NCI-H128 (cell line): ENCODE measurements around the gene UBE2V1.
"Not testable (repeated sequence)": the region's sequence is repeated elsewhere in the genome, so short reads cannot be mapped to it uniquely, and the experiment has no call there.

Experiments used
- DNase-seq: peaks from one replicate; lab custom pipeline; 2025; ENCODE audit not compliant: unreplicated experiment; lab: John Stamatoyannopoulos, UW

UBE2V1 gene

DNA sequence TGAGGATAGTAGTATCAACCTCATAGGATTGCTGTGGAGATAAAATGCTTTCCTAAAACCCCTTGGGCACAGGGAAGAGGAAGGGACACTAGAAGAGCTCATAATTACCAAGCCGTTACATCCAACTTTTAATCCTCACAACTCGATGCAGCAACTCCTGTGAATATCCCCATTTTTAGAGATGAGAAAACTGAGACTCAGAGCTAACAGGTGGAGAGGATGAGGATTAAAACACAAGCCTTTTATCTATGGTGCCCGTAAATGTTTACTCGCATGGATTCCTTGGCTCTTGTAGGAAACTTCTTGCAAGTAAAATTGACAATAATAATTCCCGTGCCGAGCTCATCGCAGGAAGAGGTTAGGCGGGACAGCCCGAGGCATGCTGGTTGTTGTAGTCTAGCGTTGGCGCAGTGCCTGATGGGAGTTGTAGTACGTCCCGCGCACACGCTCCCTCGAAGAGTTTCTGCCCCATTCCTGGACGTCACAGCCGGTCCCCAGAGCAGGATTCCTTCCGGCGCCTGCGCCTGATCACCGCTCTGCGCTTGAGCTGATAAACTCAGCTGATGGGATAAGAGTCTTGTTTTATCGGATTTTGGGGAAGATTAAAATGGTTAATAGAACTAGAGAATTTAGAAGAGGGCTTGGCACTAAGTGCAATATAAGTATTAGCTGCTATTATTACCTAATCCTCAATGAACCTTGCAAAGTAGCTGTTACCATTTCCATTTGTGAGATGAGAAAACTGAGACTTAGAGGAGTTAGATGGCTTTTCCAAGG lies 2.8 kb upstream of the UBE2V1 start:
- peak; percentile 83 for DNase-seq

DNA sequence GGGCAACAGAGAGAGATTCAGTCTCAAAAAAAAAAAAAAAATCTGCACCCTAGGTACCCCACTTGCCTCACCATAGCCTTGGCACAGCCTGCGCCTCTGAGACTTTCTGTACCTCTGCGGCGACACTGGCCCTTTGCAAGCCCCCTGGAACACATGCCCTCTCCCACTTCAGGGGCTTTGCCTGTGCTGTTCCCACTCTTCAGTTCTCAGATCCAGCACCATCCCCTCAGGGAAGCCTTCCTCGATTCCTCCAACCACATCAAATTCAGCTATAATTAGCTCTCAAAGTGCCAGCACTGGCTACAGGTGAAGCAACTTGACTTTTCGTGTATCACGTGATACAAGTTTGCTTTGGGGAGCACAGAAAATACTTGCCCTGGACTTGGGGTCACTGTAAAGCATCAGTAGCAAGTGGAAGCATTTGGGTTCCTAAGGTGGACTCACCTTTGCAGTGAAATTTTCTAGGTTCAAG lies 2.1 kb upstream of the UBE2V1 start:
- DNase-seq = no peak

DNA sequence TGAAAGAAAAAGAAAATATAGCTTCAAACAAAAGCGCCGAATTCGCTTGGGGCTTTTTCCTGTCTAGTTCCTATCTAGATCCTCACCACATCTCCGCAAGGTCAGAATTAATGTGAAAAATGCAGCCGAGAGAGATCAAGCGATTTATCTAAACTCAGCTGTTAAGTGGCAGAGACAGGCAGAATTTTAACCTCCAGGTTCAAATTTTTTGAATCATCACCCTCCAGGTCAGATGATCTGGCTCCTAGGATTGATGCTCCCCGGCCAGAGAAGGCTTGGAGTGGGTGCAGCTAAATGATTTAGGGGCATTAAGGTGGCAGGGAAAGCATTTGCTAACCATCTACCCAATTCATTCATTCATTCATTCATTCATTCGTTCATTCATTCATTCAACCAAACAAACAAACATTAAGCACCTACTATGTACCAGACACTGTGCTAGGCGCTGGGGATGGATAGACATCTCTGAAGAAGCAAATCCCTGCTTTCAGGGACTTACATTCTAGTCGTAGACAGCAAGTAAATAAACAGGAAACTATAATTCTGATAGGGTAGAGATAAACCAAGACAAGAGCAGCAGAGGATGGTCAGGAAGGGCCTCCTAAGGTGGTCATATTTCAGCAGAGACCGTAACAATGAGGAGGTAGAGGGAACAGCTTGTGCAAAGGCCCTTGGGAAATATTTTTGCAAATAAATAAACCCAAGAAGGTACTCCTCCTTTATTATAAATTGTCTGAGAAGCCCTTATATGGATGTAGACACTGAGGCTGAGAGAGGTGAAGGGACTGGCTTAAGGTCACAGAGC lies 672 bp upstream of the UBE2V1 start:
- no peak for DNase-seq

DNA sequence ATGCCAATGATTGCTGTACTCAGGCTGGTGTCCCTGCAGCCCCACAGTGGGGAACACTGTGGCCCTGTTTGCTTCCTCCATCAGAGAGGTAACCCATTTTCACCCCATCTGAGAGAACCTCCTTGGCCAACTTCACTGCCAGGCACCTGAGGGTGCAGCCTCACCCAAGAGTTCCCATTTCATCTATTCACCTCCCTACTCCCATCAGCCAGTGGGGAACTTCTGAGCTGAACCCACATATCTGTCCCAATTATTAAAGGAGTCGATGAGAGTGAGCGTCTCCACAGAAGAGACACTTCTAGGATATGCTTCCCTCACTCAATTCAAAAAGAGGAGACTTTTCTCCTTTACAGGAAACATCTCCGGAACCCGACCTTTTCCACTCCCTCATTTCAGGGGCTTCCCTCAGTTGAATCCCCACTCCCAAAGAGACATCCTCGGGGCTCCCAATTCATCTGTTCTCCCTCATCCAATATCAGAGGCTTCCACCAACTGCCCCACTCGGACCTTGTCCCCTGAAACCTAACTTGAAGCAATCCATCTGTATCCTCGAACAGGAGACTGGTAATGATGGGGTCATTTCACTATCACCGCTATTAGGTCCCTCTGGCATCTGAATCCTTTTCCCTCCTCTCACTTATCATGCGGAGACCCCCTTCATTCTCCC lies 988 bp downstream of the UBE2V1 start:
- DNase-seq = no peak

DNA sequence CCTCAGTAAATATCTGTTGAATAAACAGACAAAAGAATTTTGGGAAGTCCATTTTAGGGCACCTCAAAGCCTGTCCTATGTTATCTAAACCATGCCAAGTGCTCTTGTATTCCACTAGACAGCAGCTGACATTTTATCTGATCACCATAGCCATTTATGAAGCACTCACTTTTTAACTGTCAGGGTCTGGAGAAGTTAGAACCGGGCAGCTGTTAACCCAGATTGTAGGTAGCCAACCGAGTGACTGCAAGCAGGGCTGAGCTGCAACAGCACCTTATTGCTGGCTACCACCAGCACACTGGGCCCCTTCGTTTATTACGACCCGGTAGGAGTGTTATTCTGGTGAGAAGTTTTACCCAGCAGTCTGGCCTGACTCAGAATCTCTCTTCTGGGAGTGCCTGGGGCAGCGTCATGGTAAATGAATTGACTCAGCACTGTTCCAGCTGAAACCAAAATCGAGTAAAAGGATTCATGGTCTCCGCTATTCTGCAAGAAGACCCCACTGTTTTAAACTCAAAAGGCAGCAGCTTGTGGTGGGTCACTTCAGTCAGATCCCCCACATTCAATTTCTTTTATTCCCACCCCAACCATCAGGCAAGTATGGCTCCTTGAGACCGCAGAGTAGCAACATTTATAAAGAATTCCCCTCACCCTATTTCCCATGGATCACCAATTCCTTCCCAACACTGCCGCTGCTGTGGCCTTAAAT lies 1.7 kb downstream of the UBE2V1 start:
- no peak for DNase-seq

GRCh38 chr20:50110141-50111047 lies 2.6 kb downstream of the UBE2V1 start:
- DNase-seq = no peak

DNA sequence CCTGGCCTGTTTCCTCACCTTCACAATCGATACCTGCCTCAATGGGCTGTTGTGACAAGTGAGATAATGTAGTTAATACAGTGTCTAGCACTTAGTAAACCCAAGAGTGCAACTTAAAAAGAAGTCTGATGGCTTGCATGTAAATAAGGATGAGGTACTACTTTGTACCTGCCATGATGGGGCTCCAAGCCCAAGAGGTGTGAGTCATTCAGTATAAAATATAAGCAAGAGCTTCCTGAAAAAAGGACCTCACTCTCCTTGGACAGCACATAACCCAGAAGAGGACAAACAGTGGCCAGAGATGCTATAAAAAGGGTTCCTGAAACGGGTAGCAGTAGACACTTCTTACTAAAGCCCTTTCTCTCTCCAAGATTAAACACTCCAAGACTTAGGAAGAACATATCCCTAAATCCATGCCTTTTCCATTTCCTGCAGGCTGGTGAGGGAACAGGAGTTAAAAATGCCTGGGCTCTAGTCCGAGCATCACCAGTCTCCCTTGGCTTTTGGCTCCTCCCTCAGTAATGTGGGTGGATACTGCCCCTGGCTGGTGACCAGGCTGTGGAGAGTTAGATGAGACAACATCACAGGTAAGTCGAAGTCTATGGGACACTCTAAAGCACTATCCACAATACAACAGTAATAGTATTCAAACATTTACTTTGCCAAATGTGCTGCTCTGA lies 4.3 kb downstream of the UBE2V1 start:
- no peak for DNase-seq

DNA sequence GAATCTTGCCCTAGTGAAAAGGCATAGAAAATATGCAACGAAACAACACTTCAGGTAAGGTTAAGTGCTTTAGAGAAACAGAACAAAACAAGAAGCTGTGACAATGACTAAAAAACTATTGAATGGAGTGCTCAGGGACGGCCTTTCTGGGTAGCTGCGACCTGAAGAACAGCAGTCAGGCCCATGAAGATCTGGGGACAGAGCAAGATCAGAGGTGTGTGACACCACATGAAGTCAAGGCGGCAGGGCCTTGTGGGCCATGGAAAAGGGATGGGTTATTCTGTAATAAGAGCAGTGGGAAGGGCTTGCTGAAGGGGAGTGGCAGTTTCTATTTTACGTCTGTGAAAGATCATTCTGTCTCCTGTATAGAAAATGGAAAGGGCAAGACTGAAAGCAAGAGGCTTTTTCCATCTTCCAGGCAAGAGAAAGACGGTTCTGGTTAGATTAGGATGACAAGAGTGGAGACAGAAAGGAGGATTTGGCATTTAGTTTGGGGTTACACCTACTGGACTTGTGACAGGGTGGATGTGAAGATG lies 5.1 kb downstream of the UBE2V1 start:
- no peak for DNase-seq

DNA sequence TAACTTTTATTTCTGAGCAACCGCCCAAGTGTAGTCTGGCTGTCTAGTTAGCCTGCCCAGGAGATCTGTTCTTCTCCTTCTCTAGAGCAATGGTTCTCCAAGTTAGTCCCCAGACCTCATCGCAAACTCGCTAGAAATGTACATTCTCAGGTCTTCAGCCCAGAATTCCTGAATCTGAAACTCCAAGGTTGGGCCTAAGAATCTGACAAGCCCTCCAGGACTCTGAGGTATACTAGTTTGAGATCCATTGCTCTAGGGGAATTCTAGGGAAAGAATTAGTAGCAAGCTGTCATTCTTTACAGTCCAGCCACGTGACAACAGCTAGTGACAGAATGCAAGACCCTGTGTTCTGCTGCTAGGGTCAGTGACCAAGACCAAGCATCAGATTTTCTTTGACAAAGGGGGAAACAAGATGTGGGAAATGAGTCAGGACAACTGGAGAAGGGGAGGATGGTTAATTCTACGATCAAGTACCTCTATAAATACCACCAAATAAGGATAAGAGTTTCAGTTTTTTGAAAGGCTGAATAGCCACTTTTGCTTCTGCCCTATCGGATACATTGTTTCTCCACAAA lies 5.8 kb downstream of the UBE2V1 start:
- no peak for DNase-seq

DNA sequence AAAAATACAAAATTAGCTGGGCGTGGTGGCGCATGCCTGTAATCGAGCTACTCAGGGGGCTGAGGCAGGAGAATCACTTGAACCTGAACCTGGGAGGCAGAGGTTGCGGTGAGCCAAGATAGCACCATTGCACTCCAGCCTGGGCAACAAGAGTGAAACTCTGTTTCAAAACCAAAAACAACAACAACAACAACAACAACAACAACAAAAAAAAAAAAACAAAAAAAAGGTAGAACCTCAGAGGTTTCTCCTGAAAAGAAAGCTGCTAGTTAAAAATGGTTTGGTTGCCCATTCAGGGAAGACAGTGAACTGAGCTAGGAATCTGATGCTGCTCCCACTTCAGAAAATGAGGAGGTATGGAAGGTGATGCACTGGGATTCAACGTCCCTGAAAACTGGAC lies 6.3 kb downstream of the UBE2V1 start:
- not testable (repeated sequence) for DNase-seq

DNA sequence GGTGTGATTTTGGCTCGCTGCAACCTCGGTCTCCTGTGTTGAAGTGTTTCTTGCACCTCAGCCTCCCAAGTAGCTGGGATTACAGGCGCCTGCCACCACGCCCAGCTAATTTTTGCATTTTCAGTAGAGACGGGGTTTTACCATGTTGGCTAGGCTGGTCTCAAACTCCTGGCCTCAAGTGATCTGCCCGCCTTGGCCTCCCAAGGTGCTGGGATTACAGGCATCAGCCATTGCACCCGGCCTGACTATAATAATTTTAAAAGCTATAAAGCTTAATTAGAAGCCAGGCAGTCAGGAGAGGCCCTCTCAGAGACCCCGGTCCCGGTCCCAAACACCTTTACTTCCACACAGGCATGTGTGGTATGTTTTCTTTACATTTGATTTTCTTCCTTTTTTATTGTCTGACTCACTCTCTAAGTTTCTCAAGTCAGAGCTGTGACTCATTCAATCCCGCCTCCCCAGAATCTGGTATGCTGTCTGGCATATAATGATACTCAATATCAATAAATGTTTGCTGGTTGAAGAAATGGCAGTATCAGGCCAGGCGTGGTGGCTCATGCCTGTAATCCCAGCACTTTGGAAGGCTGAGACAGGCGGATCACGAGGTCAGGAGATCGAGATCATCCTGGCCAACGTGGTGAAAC lies 9.4 kb downstream of the UBE2V1 start:
- DNase-seq = not testable (repeated sequence)

- not testable (repeated sequence) for DNase-seq
Observed at GRCh38 chr20:50102551-50102950, 10.4 kb downstream of the UBE2V1 start.

- DNase-seq = no peak
Observed at GRCh38 chr20:50101887-50102286, 11.1 kb downstream of the UBE2V1 start.

- no peak for DNase-seq
Observed at GRCh38 chr20:50101281-50101680, 11.7 kb downstream of the UBE2V1 start.

DNA sequence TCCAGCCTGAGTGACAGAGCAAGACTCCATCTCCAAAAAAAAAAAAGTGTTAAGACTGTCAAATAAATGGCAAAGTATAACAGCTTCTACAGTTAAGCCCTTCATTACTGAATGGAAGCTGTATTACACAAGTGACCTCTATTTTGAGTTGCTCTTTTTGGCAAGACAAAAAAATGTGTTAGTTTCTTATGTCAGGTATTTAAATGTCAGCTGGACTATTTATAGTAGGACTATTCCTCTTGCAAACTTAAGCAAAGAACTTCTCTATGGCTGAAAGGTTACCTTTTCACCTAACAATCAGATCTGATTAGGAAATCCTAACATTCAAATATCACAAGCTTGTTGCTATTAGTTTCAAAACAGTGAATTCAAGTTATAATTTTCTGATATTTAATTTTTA lies 12.4 kb downstream of the UBE2V1 start:
- no peak for DNase-seq

- no peak for DNase-seq
Observed at GRCh38 chr20:50099565-50099991, 13.4 kb downstream of the UBE2V1 start.

DNA sequence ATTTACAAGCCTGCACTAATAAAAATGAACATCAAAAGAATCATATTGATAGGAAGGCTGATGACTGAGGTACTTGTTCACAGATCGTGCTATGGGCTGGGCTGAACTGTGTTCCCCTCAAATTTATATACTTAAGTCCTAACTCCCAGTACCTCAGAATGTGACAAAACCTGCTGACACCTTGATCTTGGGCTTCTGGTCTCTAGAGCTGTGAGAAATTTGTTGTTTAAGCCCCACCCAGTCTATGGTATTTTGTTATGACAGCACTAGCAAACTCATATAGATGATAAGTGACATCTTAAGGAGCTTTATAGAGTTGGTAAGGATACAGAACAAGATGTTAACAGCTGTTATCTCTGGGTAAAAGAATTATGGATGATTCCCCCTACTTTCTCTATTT lies 13.8 kb downstream of the UBE2V1 start:
- DNase-seq = no peak

- no peak for DNase-seq
Observed at GRCh38 chr20:50098259-50098658, 14.7 kb downstream of the UBE2V1 start.
